Measurements from ENCODE around the gene AP1M2. TPM values are rescaled to one million over a fixed set of nuclear protein-coding genes. Genes with fewer than 3 reads are reported as not detected.

The AP1M2 gene
- total RNA-seq, 1 experiment from 2014 or later: 196 TPM

- ChIA-PET CTCF (no interaction called here), POLR2A (interaction anchor here (0.6 kb wide), 1 partner anchor 9 kb away, joined by 3 read pairs; no protein-coding TSS in a partner anchor)
- peak overlapping the region; percentile 80 for H3K4me3 Mint-ChIP-seq (ENCODE audit: unreplicated experiment)
- H3K27ac Mint-ChIP-seq (ENCODE audit: unreplicated experiment): peak overlapping the region; percentile 65
- H3K9me3 Mint-ChIP-seq (ENCODE audit: unreplicated experiment): no peaks in the 10 kb centered on the region
- no peaks in the 10 kb centered on the region for H3K9me3 ChIP-seq
- no peaks in the 10 kb centered on the region for H3K36me3 ChIP-seq (ENCODE audit: control insufficient read depth, insufficient read depth, low read length)
- no peaks in the 10 kb centered on the region for H3K4me1 ChIP-seq
- BruUV-seq (replicated peaks): no TSS peak
- peak overlapping the region; percentile 66 for H3K4me3 ChIP-seq (ENCODE audit: low read depth, low read length)
- H3K36me3 Mint-ChIP-seq (ENCODE audit: insufficient read depth, unreplicated experiment): peaks cover 23% of the 10 kb centered on the region
- DNase-seq: no peak
- no peak for TF ChIP-seq CTCF (IDR thresholded peaks at IDR 0.05; ENCODE audit: insufficient read depth in 1 of 2, low read depth in 1 of 2, low read length in 1 of 2, severe bottlenecking in 1 of 2, unreplicated experiment in 1 of 2)
- H3K27me3 Mint-ChIP-seq (ENCODE audit: insufficient read depth, unreplicated experiment): no peaks in the 10 kb centered on the region
- H3K27me3 ChIP-seq (replicated peaks; ENCODE audit: control insufficient read depth, insufficient read depth, low read length): no peaks in the 10 kb centered on the region
- intact Hi-C loops (cut with micrococcal nuclease; ENCODE audit: unreplicated experiment): no loop called here
- H3K4me1 Mint-ChIP-seq (ENCODE audit: low read depth, unreplicated experiment): peaks cover 9% of the 10 kb centered on the region
Measured at GRCh38 chr19:10586396-10586795, 716 bp downstream of the AP1M2 start.

GRCh38 chr19:10583036-10583776, 3.9 kb downstream of the AP1M2 start:
- no peak overlapping the region for H3K4me3 ChIP-seq (ENCODE audit: low read depth, low read length)
- no TSS peak for BruUV-seq (replicated peaks)
- H3K36me3 Mint-ChIP-seq (ENCODE audit: insufficient read depth, unreplicated experiment): peaks cover 50% of the 10 kb centered on the region
- intact Hi-C loops (cut with micrococcal nuclease; ENCODE audit: unreplicated experiment): loop anchor here (5.0 kb wide), 1 partner anchor 44 kb away; the partner anchor contains the start of gene SLC44A2
- no peak for TF ChIP-seq CTCF (IDR thresholded peaks at IDR 0.05; ENCODE audit: insufficient read depth in 1 of 2, low read depth in 1 of 2, low read length in 1 of 2, severe bottlenecking in 1 of 2, unreplicated experiment in 1 of 2)
- H3K4me3 Mint-ChIP-seq (ENCODE audit: unreplicated experiment): no peak overlapping the region
- H3K4me1 Mint-ChIP-seq (ENCODE audit: low read depth, unreplicated experiment): peaks cover 15% of the 10 kb centered on the region
- no peaks in the 10 kb centered on the region for H3K9me3 Mint-ChIP-seq (ENCODE audit: unreplicated experiment)
- H3K36me3 ChIP-seq (ENCODE audit: control insufficient read depth, insufficient read depth, low read length): no peaks in the 10 kb centered on the region
- H3K27ac Mint-ChIP-seq (ENCODE audit: unreplicated experiment): no peak overlapping the region
- ChIA-PET CTCF (interaction anchor here (4.5 kb wide), 1 partner anchor 62 kb away, joined by 86 read pairs; no protein-coding TSS in a partner anchor), POLR2A (no interaction called here)
- DNase-seq: no peak
- H3K4me1 ChIP-seq: no peaks in the 10 kb centered on the region
- H3K27me3 ChIP-seq (replicated peaks; ENCODE audit: control insufficient read depth, insufficient read depth, low read length): no peaks in the 10 kb centered on the region
- no peaks in the 10 kb centered on the region for H3K9me3 ChIP-seq
- no peaks in the 10 kb centered on the region for H3K27me3 Mint-ChIP-seq (ENCODE audit: insufficient read depth, unreplicated experiment)

- POLR2A ChIA-PET: interaction anchor here (1.5 kb wide), 1 partner anchor 62 kb away, joined by 4 read pairs; no protein-coding TSS in a partner anchor
- BruUV-seq (replicated peaks): no TSS peak
- DNase-seq: no peak
- no peak overlapping the region for H3K4me3 ChIP-seq (ENCODE audit: low read depth, low read length)
- H3K36me3 ChIP-seq (ENCODE audit: control insufficient read depth, insufficient read depth, low read length): peaks cover 1% of the 10 kb centered on the region; the same call in 1 of the 2 replicates
- no peaks in the 10 kb centered on the region for H3K27me3 Mint-ChIP-seq (ENCODE audit: insufficient read depth, unreplicated experiment)
- no peak for TF ChIP-seq CTCF (IDR thresholded peaks at IDR 0.05; ENCODE audit: insufficient read depth in 1 of 2, low read depth in 1 of 2, low read length in 1 of 2, severe bottlenecking in 1 of 2, unreplicated experiment in 1 of 2)
- H3K9me3 Mint-ChIP-seq (ENCODE audit: unreplicated experiment): no peaks in the 10 kb centered on the region
- no peaks in the 10 kb centered on the region for H3K27me3 ChIP-seq (replicated peaks; ENCODE audit: control insufficient read depth, insufficient read depth, low read length)
- no peak overlapping the region for H3K4me3 Mint-ChIP-seq (ENCODE audit: unreplicated experiment)
- CTCF ChIA-PET: interaction anchor here (1.1 to 4.5 kb wide), 4 partner anchors 20 to 118 kb away, joined by 3 to 86 read pairs (median 6); partner anchors contain the start of gene SLC44A2
- H3K9me3 ChIP-seq: no peaks in the 10 kb centered on the region
- intact Hi-C loops (cut with micrococcal nuclease; ENCODE audit: unreplicated experiment): loop anchor here (5.0 kb wide), 1 partner anchor 45 kb away; the partner anchor contains the start of gene SLC44A2
- H3K4me1 Mint-ChIP-seq (ENCODE audit: low read depth, unreplicated experiment): peaks cover 6% of the 10 kb centered on the region
- H3K4me1 ChIP-seq: peaks cover 6% of the 10 kb centered on the region
- peaks cover 61% of the 10 kb centered on the region for H3K36me3 Mint-ChIP-seq (ENCODE audit: insufficient read depth, unreplicated experiment)
- no peak overlapping the region for H3K27ac Mint-ChIP-seq (ENCODE audit: unreplicated experiment)
Measured at GRCh38 chr19:10582091-10582490, 5.0 kb downstream of the AP1M2 start.

All from Caco-2 (cell line).